Activated CD8-positive, alpha-beta memory T cell treated with anti-CD3 and anti-CD28 coated beads for 48 hours (primary cell): ENCODE measurements around the gene RAD51.
A peak's percentile ranks its signal among the peaks of the same experiment; 100 is the strongest.

Experiments
- DNase-seq, 3 experiments: peaks; one replicate each; pipeline ENCODE4 v3.0.0-alpha.2; 2020; ENCODE audit warnings: low read depth in 2 of 3, low spot score in 2 of 3

Gene RAD51

DNA sequence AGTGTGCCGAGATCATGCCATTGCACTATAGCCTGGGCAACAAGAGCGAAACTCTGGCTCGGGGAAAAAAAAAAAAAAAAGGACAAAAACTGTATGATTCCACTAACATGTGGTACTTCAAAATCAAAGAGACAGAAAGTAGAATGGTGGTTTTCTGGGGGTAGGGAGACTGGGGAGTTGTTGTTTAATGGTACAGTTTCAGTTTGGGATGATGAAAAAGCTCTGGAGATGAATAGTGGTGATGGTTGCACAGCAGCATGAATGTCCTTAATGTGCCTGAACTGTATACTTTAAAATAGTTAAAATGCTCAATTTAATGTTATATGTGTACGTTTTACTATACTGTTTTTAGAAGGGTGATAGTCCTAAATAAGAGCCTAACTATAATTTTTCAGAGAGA is 27.4 kb downstream of the RAD51 start:
- no peak for DNase-seq

DNA sequence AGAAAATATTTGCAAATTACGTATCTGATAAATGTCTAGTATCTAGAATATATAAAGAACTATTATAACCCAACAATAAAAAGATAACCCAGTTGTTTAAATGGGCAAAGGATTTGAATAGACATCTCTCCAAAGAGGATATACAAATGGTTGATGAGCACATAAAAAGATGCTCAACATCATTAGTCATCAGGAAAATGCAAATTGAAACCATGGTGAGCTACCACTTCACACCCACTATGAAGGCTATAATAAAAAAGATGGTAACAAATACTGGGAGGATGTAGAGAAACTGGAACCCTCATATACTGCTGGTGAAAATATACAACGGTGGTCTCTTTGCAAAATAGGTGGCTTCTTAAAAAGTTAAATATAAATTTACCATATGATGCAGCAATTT is 28.0 kb downstream of the RAD51 start:
- no peak for DNase-seq

DNA sequence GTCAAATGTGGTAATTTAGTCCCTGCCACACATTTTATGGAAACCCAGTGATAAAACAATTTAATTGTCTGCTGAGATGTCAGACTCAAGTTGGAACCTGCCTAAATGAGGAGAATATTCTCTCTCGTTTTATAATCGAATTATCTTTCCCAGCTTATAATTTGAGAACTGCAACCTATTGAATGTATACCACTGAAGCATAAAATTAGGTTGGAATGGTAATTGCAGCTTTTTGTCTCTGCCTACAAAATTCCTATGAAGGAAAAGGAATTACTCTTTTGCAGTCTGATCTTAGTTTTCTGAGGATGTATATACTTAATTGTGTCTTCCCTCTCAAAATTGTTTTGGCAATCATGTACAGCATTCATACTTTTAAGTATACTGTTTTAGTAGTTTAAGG is 28.9 kb downstream of the RAD51 start:
- no peak for DNase-seq

DNA sequence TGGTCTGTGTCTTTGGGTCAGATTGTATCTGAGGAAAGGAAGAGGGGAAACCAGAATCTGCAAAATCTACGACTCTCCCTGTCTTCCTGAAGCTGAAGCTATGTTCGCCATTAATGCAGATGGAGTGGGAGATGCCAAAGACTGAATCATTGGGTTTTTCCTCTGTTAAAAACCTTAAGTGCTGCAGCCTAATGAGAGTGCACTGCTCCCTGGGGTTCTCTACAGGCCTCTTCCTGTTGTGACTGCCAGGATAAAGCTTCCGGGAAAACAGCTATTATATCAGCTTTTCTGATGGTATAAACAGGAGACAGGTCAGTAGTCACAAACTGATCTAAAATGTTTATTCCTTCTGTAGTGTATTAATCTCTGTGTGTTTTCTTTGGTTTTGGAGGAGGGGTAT is 36.1 kb downstream of the RAD51 start:
- DNase-seq: no peak

DNA sequence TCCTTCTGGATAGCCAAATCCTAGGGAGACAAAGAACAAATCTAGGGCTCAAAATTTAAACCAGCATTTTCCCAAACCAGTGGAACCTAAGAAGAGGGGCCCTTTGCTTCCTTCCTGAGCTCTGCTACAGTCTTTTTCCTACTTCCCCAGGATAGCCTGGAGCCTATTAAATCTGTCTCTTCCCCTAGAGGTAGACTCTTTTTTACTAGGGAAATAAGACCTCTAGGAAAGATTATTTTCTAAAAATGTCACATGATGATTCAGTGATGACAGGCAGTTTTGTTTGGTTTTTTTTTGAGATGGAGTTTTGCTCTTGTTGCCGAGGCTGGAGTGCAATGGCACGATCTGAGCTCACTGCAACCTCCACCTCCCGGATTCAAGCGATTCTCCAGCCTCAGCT is 41.6 kb downstream of the RAD51 start:
- no peak for DNase-seq

DNA sequence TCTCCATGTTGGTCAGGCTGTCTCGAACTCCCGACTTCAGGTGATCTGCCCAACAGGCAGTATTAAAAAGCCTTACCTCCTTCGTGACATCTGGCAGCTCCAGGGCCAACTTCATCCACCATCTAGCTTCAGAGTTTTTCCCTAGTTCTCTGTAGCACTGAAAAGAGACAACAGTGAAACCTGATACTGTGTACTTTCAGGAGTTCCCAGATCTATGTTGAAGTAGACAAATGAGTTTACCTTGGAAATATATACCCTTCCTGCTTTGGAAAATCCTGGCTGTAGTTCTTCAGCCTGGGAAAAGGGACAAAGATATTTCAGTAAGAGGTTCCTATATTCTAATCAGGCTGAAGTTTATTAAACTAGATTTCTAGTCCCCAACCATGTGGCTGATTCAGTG is 42.1 kb downstream of the RAD51 start:
- no peak for DNase-seq

DNA sequence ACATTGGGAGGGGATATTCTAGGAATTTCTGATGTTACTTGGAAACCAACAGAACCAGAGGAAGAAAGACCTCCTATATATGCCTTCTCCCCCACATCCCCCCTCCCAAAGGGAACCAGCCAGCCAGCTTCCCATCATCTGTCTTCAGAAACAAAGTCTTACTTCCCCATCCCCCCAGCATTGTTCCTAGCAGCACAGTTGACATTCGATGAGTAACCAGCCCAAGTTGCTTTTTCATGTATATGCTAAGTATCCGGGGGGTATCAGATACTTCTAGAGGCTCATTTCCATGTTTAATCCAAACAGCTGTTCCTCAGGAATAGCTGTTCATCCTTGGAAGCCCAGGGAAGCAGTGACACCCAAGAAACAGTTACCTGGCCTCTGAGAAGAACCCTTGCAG is 44.1 kb downstream of the RAD51 start:
- DNase-seq: no peak

DNA sequence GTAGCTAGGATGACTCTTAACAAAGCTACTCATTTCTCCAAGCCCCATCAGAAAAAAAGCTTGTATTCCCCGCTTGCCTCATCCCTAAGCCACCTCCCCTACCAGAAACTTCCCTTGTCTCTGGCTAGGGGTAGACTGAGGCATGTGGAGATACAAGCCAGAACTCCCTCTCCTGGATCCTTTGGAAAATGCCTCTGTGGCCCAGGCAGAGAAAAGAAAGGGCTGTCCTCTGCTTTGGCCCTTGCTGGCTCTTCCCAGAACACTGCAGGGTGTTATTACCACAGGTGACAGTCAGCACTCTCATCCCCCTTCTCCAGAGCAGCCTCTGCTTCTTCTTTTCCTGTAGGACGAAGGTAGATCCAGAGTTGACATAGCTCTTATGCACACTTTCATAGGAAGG is 44.9 kb downstream of the RAD51 start:
- DNase-seq: no peak

DNA sequence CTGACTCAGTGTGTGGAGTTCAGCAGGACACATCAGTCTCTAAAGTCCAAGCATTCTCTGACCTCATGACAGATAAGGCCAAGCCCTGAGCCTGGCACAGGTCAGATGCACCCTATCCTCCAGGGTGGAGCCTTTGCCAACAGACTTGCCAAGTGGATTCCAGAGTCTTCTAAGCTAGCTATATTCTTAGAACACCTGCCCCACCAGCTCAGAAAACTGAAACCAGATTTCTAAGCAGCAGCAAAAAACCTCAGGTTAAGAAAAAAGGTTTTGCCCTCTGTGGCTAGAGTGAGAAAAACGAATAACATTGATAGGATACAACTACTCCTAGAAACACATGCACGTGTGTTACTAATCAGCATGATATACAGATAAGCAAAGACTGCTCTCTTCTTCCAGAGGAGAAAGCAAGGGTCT is 48.5 kb downstream of the RAD51 start:
- no peak for DNase-seq

DNA sequence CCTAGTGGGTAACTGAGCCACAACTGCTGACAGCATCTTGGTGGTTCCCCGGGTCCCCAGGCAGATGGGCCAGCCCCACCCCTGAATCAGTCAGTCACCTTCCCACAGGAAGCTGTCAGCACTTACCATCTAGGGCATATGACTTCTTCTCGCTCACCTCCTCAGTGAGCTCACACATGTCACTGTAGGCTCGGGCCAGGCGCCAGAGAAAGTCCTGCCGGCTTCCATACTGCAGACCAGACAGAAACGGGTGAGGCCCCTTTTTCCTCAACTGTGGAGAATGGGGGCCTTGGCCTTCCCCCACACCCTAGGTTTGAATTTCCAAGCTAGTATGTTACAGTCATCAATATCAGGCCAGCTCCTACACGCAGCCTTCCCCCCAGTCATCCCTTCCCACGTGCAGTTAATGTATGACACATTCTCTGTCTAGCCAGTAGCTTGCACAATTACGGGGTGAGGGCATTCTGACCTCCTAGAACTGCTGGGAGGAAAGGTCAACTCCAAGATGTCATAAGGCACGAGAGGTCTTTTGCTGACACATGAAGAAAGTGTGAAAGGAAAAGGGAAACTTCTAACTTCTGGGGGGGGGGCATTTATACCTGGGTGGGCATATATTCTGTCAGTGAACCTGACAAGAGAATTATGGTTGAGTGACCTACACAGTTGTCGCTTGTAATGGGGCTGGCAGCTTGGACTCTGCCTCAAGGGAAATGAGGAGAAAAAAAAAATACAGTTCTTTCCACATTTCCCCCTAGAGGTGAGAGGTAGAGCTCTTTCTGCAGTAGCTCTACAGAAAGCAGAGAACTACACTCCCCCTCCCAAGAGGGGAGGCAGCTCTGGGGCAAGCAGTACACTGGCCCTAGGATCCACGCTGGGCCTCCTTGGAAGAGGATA is 49.2 kb downstream of the RAD51 start:
- DNase-seq: peak in 2 of 3 experiments; percentile 24 to 44

DNA sequence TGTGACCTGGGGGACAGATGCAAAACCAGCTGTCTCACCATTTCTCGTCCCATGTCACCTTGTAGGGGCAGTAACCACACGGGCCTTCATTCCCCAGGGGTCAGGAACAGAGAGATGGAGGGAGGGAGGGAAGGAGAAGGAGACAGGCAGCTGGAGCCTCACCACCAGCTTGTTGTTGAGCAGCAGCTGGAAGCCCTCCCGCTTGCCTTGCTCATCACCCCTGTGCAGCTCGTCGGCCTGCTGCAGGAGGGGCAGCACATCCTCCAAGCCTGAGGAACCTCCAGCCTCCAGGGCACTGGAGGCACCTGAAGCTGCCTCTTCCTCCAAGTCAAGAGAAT is 49.8 kb downstream of the RAD51 start:
- DNase-seq: no peak

DNA sequence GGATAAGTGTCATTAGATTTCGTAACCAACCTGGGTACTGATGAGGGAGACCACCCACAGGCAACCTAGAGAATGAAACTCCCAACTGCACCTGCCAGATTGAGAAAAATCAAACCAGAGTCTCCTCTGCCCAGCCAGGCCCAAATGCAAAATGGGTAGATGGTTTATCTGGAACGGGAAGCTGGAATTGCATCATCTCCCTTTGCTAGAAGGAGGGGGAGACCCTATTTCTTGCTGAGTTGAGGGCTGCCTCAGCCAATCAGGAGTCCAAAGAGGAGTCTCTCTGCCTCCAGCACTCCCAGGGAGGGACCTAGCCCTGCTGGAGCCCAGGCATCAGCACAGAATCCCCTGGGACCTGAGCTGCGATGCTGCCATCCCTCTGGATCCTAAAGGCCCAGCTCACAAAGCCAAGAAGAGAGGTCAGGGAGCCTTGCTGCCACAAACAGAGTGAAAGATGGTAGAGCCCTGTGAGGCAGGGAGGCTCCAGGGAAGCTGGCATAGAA is 52.0 kb downstream of the RAD51 start:
- no peak for DNase-seq

DNA sequence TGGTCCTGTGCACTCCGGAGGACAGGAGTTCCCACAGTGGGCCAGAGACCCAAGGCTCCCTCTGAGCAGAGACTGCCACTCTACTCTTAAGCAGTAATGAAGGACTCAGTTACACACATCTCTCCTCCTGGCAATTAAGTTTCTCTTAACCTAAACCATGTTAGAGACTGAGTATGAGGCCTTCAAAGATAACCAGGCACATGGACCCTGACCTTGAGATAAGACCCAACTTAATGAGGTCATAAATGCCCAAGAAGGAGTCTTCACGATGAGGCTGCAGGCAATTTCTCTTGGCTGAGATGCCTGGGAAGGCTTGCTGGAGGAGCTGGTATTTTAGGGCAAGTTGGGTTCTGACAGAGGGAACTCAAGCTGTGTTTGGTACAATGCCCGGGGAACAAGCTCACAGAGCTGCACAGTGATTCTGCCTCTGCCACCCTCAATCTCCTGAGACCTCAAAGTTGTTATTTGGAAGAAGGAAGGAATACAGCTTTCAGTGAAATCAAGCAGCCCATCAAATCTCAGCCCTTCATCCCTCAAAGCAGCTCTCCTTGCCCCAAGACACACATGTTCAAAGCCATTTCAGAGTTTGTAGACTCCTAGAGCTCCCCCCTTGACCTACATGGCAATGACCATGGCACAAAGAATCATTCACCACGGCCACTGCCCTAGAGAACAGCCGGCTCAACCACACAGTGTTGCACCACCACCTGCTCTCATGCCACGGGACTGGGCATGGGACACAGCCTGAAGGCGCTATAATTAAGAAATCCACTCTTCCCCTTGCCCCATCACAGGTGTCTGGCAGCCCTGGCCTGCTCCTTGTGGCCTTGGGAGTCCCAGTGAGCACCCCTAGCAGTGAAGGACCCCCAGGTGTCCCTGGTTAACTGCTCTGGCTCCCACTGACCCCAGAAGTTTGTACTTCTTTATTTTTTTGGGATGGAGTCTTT is 53.0 kb downstream of the RAD51 start:
- DNase-seq: no peak

DNA sequence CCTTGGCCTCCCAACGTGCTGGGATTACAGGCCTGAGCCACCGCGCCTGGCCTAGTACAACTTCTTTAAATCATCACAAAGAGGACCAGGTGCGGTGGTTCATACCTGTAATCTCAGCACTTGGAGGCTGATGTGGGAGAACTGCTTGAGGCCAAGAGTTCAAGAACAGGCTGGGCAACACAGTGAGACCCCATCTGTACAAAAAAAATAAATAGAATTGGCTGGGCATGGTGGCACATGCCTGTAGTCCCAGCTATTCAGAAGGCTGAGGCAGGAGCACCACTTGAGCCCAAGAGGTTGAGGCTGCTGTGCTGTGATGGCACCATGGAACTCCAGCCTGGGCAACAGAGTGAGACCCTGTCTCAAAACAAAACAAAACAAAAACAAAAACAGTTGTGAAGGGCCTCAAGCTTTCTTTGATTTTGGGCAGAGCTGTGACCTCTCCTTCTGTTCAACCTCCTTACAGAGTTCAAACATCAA is 54.2 kb downstream of the RAD51 start:
- no peak for DNase-seq

DNA sequence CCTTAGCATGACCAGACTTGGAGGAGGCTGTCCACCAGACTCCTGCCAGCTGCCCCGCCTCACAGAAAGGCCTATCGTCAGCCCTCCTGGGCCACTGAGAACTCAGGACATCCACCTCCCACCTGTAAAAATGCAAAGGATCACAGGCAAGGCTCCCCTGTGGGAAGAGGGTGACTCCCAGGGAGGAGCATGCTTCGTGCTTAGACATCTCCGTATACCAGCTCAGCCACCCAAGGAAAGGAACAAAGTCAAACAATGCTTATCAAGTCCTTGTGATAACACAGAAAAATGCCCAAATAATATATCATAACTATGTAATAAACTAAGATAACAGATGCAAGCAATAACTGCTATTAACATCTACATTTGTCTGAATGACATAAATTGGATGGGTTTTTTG is 55.9 kb downstream of the RAD51 start:
- DNase-seq: no peak

DNA sequence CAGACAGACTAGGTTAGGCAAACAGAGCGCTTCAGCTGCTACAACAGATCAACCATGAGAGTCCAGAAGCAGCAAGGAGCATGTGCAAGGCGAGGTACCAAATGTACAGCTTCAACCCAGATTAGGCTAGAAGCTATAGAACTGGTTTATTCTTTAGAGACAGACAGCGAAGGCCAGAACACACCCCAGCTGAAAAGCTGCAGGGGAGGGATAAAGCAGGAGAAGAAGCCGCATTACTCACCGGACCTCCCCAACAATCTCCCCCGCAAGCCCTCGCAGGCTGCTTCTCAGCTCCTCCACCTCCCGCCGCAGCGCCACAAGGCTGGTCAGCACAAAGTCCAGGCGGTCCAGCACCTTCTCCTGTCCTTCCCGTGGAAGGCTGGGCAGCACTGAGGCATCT is 56.8 kb downstream of the RAD51 start:
- DNase-seq: no peak

DNA sequence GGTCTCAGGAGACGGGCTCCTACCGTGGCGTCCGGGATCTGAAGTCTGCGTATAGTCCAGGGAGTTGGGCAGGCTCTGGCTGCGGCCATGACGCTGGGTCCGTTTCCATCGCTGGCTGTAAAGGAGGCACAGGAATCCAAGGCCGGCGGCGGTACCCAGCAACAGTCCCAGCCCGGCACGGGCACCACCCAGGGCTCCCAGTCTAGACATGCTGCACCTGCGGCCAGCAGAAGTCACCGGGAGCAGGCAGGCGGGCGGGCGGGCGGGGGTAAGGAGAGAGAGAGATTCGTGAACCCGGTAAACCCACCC is 59.6 kb downstream of the RAD51 start:
- no peak for DNase-seq

DNA sequence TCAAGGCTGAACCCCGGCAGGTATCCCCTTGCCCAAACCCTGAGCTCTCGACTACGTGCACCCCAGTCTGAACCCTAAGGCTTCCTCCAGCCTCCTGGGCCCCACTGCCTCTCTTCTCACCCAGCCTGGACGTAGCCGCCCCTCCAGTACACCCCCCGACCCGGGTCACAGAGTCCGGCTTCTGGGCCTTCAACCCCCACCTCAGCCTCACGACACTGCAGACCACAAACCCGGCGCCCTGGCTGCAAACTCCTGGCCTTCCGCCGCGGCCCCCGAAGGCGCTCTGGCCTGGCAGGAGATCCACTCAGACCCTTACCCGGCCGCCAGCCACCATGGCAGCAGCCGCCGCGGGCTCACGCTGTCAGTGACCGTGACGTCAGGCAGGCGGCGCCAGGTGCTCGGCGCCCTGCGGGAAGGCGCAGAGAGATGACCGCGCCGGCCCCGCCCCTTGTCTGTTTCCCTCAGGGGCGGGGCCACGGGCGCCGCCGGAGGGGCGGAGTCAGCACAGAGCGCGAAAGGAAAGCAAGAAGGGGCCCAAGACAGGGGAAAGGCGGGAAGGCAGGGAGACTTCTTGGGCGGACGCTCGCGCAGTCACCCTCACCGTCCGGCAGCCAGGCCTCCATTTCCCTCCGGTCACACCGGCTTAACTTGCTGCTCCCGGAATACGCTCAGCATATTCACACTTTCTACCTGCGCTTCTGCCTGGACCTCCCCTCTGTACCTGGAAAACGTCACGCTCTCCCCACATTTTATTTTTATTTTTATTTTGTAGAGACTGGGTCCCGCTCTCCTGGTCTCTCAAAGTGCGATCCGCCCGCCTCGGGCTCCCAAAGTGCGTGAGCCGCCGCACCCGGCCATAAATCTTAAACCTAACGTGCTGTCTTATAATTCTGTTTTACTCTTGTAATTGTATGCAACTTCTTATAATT is 60.2 kb downstream of the RAD51 start, which contains the start of gene RMDN3:
RMDN3 (minus strand) TSS at position 372 of the 929 bp plus-strand sequence. CDS start 471 bp downstream, outside the sequence.
- DNase-seq: peak; percentile 81 to 91 (median 88)

DNA sequence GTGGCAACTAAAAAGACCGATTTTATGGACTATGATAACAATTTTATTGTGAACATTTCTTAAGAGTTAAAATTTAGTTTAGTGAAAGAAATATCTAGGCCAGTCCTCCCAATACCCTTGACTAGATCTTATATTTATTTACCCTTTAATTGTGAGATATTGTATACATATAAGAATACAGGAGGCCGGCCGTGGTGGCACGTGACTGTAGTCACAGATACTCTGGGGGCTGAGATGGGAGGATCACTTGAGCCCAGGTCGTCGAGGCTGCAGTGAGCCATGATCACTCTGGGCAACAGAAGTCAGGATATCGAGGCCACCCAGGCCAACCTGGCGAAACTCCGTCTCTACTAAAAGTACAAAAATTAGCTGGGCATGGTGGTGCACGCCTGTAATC is 60.8 kb downstream of the RAD51 start:
- no peak for DNase-seq

DNA sequence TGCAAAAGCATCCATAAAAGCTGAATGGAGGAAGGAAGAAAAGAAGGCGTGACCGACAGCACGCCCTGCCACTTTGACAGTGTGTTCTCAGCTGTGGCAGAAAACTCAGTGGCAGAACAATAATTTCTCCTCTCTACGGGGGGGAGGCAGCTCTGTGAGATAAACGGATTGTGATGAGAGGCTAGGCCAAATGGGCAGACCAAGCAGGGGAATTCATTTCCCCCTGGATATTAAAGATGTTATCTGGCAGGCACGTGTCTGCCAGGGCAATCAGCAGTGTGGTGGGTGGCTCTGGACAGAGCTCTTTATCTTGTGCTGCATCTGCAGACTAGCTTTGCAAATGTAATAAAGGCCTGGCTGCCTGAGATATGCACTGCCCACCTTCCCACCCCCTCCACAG is 62.0 kb downstream of the RAD51 start:
- DNase-seq: no peak

DNA sequence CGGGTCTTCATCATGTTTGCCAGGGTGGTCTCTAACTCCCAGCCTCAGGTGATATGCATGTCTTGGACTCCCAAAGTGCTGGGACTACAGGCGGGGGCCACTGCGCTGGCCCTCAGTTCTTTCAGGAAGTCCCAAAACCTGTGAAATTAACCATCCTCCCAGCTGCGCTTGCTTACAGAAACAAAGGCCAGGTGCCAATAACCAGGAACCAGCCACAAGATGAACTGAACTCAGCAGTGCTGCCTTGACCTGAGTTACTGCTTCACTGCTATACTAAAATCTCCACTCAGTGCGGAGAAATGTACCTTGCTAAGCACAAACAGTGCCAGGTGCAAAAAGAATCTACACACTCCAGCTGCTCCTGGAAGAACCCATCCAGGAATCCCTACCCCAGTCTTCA is 65.0 kb downstream of the RAD51 start:
- DNase-seq: no peak
